NT2/D1 (cell line): ENCODE data around the gene TANC1.

Experiments
- YY1 ChIP-seq: IDR thresholded peaks from 2 replicates; pipeline ENCODE4 v1.6.1; 2011; ENCODE audit not compliant: insufficient read length, insufficient read depth
- ZNF274 ChIP-seq: IDR thresholded peaks from 2 replicates; pipeline ENCODE4 v1.6.1; 2011; ENCODE audit warnings: mild to moderate bottlenecking, low read depth, low read length

DNA sequence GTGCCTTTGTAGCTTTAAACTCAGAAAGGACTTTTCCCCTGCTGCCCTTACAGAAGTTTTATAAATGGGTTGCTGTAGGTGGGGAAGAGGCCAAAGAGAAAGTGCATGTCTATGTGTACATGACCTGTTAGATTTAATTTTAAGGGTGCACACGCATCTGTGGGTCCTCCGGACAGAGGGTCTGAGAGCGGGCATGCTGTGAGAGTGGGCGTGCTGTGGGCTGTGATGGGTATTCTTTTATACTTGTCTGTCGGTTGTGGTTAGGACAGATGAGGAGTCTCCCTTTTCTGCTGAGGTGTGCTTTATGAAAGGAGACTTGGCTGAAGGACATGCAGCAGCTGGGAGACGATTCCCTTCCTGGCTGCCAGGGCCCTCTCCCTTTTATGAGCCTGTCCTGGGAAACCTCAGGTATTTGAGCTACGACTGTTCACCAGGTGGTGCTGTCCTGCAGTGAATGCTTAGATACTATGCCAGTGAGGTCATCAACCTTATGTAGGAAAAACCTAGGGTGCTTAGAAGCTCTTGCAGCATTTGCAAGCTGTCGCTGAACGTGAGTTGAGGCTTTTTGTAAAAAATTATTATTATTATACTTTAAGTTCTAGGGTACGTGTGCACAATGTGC lies 67.5 kb downstream of the TANC1 start:
- no peak for TF ChIP-seq YY1
- no peak for TF ChIP-seq ZNF274
